Upper lobe of left lung (tissue), 6 donors: ENCODE data around the gene UTRN. TPM values are rescaled to one million over a fixed set of nuclear protein-coding genes. Genes with fewer than 3 reads are reported as not detected.

Source experiments
- ATAC-seq, 2 donors: fragments of 200-7000 bp; cut with Tn5 transposase; one replicate each; pipeline ENCODE4 v1.9.1; 2022; ENCODE audit warnings: mild to moderate bottlenecking in 2 of 2, moderate library complexity in 2 of 2; ENCODE audit not compliant: low FRiP score in 2 of 2
- DNase-seq, 2 donors: peaks; one replicate each; pipeline ENCODE4 v3.0.0-alpha.2; 2019 to 2020
- H3K27ac ChIP-seq, 4 donors: fragments of 200-600 bp; sonication (generic); one replicate each; pipeline ENCODE4 v1.5.1; 2016 to 2019
- H3K27me3 ChIP-seq, 4 donors: fragments of 200-600 bp; sonication (generic); one replicate each; pipeline ENCODE4 v1.5.1; 2017 to 2019
- H3K36me3 ChIP-seq, 4 donors: fragments of 200-600 bp; sonication (generic); one replicate each; pipeline ENCODE4 v1.5.1; 2016 to 2019
- H3K4me1 ChIP-seq, 4 donors: fragments of 200-600 bp; sonication (generic); one replicate each; pipeline ENCODE4 v1.5.1; 2018 to 2019
- H3K4me3 ChIP-seq, 4 donors: fragments of 200-600 bp; sonication (generic); one replicate each; pipeline ENCODE4 v1.5.1; 2017 to 2019; ENCODE audit warnings: mild to moderate bottlenecking in 2 of 4, moderate library complexity in 1 of 4
- H3K9me3 ChIP-seq, 4 donors: fragments of 200-600 bp; sonication (generic); one replicate each; pipeline ENCODE4 v1.5.1; 2018 to 2019
- EP300 ChIP-seq, 4 donors: sonication (generic); formaldehyde crosslinking; IDR thresholded peaks; one replicate each; pipeline ENCODE4 v1.5.1; 2017; ENCODE audit warnings: antibody characterized with exemption in 4 of 4, control low read depth in 2 of 4
- POLR2A ChIP-seq, 4 donors: fragments of 450-650 bp; IDR thresholded peaks; one replicate each; pipeline ENCODE4 v1.5.1; 2016 to 2017; ENCODE audit warnings: antibody characterized with exemption in 4 of 4, mild to moderate bottlenecking in 2 of 4
- POLR2AphosphoS5 ChIP-seq, 2 donors: sonication (generic); formaldehyde crosslinking; IDR thresholded peaks; one replicate each; pipeline ENCODE4 v1.5.1; 2017; ENCODE audit warnings: antibody characterized with exemption in 2 of 2
- WGBS, 2 donors: methylation state at CpG; one replicate each; pipeline ENCODE4 v1.1.5; 2017 to 2018; 5-methylcytosine and 5-hydroxymethylcytosine counted together
- total RNA-seq, 6 donors: library from RNA; depleted of rRNA in 4 of 6; stranded (reverse); fragments of >200 nt in 4 of 6; gene quantifications; one replicate each; pipeline versions ENCODE4 v1.1.0 to v1.2.1, GENCODE V29; 2016 to 2021
- TF ChIP-seq, protein P1 (sequence below), 6 experiments: fragments of 450-650 bp in 4 of 6; fragments of 200-600 bp in 2 of 6; sonication (generic) in 2 of 6; IDR thresholded peaks; one replicate each; pipeline ENCODE4 v1.5.1; 2016 to 2019; ENCODE audit warnings: antibody characterized with exemption in 6 of 6
- donor health status: DM: no; HTN: no; CAD: no; lungs with moderate emphysema.
- donor health status: DM: no; HTN: yes; CAD: no; lungs with severe emphysema.

UTRN gene
- total RNA-seq, 6 donors from 2014 or later: 209 to 637 (median 340) TPM

DNA sequence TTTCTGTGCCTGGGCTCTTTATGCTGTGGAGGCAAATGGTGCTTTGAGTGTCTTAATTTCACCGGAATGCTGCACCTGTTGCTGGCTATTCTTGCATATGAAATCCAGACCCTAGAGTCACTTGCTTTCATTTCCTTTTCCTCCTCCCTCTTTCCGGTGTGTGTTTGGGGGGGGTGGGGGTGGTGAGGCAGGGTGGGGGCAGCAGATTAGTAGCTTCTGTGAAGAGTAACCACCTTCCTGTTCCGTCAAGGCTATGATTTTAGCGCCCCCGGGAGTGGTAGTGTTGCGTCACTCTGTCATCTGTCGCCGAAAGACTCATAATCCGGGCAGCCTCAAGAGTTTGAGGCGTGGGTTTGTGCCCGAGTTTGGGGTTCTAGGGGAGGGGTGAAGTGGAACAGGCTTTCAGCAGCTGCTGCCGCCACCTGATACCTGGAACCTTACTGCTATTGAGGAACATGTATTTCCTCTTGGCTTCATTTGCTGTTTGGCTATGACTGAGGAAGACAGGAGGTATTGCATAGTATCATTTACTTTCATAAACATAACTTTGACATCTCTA is 49.1 kb downstream of the UTRN start:
- no peaks in the 10 kb centered on the region for H3K27me3 ChIP-seq
- peaks cover 48 to 62% (median 57%) of the 10 kb centered on the region in 4 donors for H3K4me1 ChIP-seq
- TF ChIP-seq POLR2A (IDR thresholded peaks at IDR 0.05) (no peak), EP300 (IDR thresholded peaks at IDR 0.05) (no peak), POLR2AphosphoS5 (IDR thresholded peaks at IDR 0.05) (peak in 1 of 2 donors; percentile 32)
- TF ChIP-seq, protein P1, sequence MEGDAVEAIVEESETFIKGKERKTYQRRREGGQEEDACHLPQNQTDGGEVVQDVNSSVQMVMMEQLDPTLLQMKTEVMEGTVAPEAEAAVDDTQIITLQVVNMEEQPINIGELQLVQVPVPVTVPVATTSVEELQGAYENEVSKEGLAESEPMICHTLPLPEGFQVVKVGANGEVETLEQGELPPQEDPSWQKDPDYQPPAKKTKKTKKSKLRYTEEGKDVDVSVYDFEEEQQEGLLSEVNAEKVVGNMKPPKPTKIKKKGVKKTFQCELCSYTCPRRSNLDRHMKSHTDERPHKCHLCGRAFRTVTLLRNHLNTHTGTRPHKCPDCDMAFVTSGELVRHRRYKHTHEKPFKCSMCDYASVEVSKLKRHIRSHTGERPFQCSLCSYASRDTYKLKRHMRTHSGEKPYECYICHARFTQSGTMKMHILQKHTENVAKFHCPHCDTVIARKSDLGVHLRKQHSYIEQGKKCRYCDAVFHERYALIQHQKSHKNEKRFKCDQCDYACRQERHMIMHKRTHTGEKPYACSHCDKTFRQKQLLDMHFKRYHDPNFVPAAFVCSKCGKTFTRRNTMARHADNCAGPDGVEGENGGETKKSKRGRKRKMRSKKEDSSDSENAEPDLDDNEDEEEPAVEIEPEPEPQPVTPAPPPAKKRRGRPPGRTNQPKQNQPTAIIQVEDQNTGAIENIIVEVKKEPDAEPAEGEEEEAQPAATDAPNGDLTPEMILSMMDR (IDR thresholded peaks at IDR 0.05): no peak
- WGBS, 2 donors: 13 to 20% methylated on average over 4 to 12 of the region's 12 CpGs
- H3K36me3 ChIP-seq: no peaks in the 10 kb centered on the region
- DNase-seq (peak in 1 of 2 donors; percentile 74), ATAC-seq (peak; percentile 29 to 44)
- H3K27ac ChIP-seq: peak overlapping the region; percentile 58 to 77 (median 74)
- peak overlapping the region in 3 of 4 donors; percentile 16 to 36 (median 33) for H3K4me3 ChIP-seq
- no peaks in the 10 kb centered on the region for H3K9me3 ChIP-seq

Other genes starting within 250 kb of the UTRN start
- 100 to 1,000 TPM in 3 of 6 donors, 10 to 100 TPM in 3; 47.1 to 157 (median 96.9) TPM for gene SF3B5, start 189.8 kb upstream of the UTRN start, total RNA-seq
- gene STX11, start 134.8 kb upstream of the UTRN start, total RNA-seq: 100 to 1,000 TPM in 1 of 6 donors, 10 to 100 TPM in 5; 47.9 to 134 (median 75.5) TPM